ENCODE results near the gene POLR3H.
"Not testable (repeated sequence)": the region's sequence is repeated elsewhere in the genome, so short reads cannot be mapped to it uniquely, and the experiment has no call there.

The POLR3H gene

DNA sequence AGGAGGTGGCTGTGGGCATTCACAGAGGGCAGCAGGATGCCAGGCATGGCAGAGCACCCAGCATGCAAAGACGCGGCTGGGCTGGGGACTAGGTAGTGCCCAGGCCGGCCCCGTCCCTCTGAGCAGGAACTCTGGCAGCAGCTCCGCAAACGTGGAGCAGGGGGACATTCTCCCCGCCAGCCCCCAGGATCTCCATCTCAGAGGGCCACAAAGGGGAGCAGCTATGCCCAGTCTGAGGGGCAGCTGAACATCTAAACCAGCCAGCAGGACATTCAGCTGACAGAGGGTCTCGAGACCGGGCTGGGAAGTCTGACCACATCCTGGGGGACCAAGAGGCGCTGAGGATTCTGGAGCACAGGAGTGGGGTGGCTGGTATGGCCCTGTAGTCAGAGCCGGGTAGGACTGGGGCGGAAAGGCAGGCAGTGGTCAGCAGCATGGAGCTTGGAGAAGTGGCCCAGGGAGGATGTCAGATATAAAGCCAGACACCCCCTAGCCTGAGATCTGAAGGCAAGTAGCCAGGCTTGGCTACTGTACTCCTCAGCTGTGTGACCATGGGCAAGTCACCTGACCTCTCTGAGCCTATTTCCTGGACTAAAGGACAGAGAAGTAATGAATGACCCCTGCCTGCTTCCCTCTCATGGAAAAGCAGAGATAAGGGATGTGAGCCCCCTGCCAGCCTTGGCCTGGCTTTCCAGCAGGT lies 35.2 kb upstream of the POLR3H start:
- Histone ChIP-seq H3K27ac (no peak overlapping the region), H3K9ac (ENCODE audit: insufficient read length) (no peak overlapping the region), H3K9me3 (ENCODE audit: low read depth, low read length) (no peaks in the 10 kb centered on the region), H3K36me3 (ENCODE audit: insufficient read depth, low read length) (no peaks in the 10 kb centered on the region), H3K4me3 (no peak overlapping the region)
- TF ChIP-seq POLR2AphosphoS5 (IDR thresholded peaks at IDR 0.05; ENCODE audit: borderline replicate concordance, low read depth, low read length) (no peak), EZH2 (IDR thresholded peaks at IDR 0.05) (no peak), FOXP2 (optimal IDR thresholded peaks at IDR 0.05; ENCODE audit: control extremely low read depth, extremely low read length, insufficient read depth) (no peak)
- DNase-seq (ENCODE audit: low read depth, low spot score): no peak

DNA sequence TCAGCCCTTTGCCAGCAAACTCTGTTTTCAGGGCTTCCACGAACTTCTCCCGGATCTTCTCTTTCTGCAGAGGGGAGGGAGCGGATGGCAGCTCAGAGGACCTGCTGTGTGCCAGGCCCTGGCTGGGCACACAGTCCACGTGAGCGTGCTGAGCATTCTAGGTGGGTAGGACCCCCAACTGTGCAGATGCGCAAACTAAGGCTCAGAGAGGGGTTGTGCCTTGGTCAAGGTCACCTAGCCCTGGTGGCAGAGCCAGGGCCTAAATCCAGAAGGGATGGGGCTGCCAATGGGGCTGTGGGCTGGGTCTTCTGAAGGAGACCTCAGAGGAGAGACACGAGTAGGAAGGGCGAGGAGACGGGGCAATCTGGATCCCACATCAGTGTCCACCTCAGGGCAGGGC lies 34.5 kb upstream of the POLR3H start:
- Histone ChIP-seq H3K9me3 (ENCODE audit: low read depth, low read length) (no peaks in the 10 kb centered on the region), H3K4me3 (no peak overlapping the region), H3K27ac (no peak overlapping the region), H3K36me3 (ENCODE audit: insufficient read depth, low read length) (no peaks in the 10 kb centered on the region), H3K9ac (ENCODE audit: insufficient read length) (no peak overlapping the region)
- no peak for DNase-seq (ENCODE audit: low read depth, low spot score)
- no peak for TF ChIP-seq EZH2 (IDR thresholded peaks at IDR 0.05)
- no peak for TF ChIP-seq FOXP2 (optimal IDR thresholded peaks at IDR 0.05; ENCODE audit: control extremely low read depth, extremely low read length, insufficient read depth)

DNA sequence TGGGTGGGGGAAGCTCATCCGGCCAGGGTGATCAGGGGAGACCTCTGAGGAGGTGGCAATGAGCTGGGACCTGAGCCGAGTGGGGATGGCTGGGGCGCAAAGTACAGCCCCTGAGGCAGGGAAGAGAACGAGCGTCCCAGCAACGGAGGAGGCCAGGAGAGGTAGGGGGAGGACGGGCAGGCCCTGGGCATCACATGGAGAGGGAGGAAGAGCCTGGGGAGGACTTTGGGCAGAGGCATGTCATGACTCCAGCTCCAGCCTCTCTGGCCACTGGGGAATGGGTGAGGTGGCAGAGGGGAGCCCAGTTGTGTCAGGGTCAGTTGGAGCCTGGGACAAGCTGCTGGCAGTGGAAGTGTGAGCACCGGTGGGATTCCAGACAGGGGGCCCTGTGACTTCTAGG lies 33.8 kb upstream of the POLR3H start:
- Histone ChIP-seq H3K36me3 (ENCODE audit: insufficient read depth, low read length) (no peaks in the 10 kb centered on the region), H3K9ac (ENCODE audit: insufficient read length) (no peak overlapping the region), H3K4me3 (no peak overlapping the region), H3K9me3 (ENCODE audit: low read depth, low read length) (no peaks in the 10 kb centered on the region), H3K27ac (no peak overlapping the region)
- DNase-seq (ENCODE audit: low read depth, low spot score): no peak
- TF ChIP-seq POLR2AphosphoS5 (IDR thresholded peaks at IDR 0.05; ENCODE audit: borderline replicate concordance, low read depth, low read length): no peak
- no peak for TF ChIP-seq EZH2 (IDR thresholded peaks at IDR 0.05)
- no peak for TF ChIP-seq FOXP2 (optimal IDR thresholded peaks at IDR 0.05; ENCODE audit: control extremely low read depth, extremely low read length, insufficient read depth)

DNA sequence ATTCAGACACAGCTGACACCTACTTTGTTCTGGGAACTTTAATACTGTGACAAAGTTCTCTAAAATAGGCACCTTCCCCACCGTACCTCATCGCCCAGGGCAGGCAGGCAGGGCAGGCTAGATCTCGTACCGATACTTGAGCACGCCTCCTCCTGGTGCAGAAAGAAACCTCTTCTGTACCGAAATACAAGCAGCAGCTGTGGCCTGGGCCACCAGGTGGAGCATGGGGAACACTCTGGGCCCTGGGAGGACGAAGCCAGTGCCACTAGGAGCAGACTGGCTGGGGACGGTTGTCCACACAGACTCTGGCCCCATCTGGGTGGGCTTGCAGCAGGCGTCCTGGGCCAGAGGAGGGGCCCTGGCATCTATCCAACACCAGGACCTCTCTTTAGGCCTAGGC lies 32.6 kb upstream of the POLR3H start:
- no peak for TF ChIP-seq POLR2AphosphoS5 (IDR thresholded peaks at IDR 0.05; ENCODE audit: borderline replicate concordance, low read depth, low read length)
- TF ChIP-seq FOXP2 (optimal IDR thresholded peaks at IDR 0.05; ENCODE audit: control extremely low read depth, extremely low read length, insufficient read depth): no peak
- TF ChIP-seq EZH2 (IDR thresholded peaks at IDR 0.05): no peak
- Histone ChIP-seq H3K27ac (no peak overlapping the region), H3K36me3 (ENCODE audit: insufficient read depth, low read length) (no peaks in the 10 kb centered on the region), H3K9me3 (ENCODE audit: low read depth, low read length) (no peaks in the 10 kb centered on the region), H3K9ac (ENCODE audit: insufficient read length) (no peak overlapping the region), H3K4me3 (no peak overlapping the region)
- no peak for DNase-seq (ENCODE audit: low read depth, low spot score)

DNA sequence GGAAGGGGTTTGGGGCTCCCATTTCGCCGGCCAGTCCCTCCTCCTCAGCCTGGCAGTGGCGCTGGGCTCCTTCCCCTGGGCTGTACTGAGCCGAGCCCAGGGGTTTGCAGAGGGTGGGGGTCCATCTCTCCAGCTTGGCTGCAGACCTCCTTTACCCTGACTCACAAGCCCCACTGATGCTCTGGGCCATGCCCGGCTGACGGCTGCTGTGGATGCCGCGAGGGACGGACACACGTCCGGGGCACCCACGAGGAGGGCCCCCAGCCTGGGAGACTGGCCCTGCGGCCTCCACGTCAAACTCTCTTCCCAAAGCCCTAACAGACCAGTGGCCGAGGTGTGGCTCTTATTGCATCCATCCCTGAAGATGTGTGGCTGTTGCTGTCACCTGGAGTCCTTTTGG lies 31.3 kb upstream of the POLR3H start:
- no peak for TF ChIP-seq POLR2AphosphoS5 (IDR thresholded peaks at IDR 0.05; ENCODE audit: borderline replicate concordance, low read depth, low read length)
- TF ChIP-seq EZH2 (IDR thresholded peaks at IDR 0.05): no peak
- no peak for TF ChIP-seq FOXP2 (optimal IDR thresholded peaks at IDR 0.05; ENCODE audit: control extremely low read depth, extremely low read length, insufficient read depth)
- Histone ChIP-seq H3K9me3 (ENCODE audit: low read depth, low read length) (no peaks in the 10 kb centered on the region), H3K9ac (ENCODE audit: insufficient read length) (no peak overlapping the region), H3K36me3 (ENCODE audit: insufficient read depth, low read length) (no peaks in the 10 kb centered on the region), H3K27ac (no peak overlapping the region), H3K4me3 (no peak overlapping the region)
- no peak for DNase-seq (ENCODE audit: low read depth, low spot score)

DNA sequence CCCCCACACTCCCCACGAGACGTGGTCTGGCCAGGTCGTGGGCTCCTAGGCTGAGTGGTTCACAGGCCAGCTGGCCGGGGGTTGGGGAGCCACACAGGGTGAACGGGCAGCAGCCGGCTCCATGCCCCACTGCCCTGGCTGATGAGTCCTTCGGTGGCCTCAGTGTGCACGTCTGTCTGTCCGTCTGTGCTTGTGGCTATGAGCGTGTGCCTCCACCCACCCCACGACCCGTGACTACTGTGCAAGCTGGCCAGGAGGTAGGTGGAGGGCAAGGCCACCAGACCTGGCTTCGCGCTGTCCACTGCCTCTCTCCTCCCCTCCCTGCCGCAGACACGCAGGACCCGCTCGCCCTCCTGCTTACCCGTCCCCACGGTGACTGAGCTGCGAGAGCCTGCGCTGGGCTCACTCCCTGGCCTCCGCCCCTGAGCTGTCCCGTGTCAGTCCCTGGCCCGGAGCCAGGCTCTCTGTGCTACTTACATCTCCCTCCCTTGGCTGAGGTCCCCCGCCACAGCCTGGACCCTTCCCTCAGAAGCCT lies 30.6 kb upstream of the POLR3H start:
- no peaks in the 10 kb centered on the region for H3K9me3 ChIP-seq (ENCODE audit: low read depth, low read length)
- no peak for DNase-seq (ENCODE audit: low read depth, low spot score)
- no peak overlapping the region for H3K27ac ChIP-seq
- H3K36me3 ChIP-seq (ENCODE audit: insufficient read depth, low read length): no peaks in the 10 kb centered on the region
- no peak overlapping the region for H3K9ac ChIP-seq (ENCODE audit: insufficient read length)
- H3K4me3 ChIP-seq: no peak overlapping the region
- no peak for TF ChIP-seq POLR2AphosphoS5 (IDR thresholded peaks at IDR 0.05; ENCODE audit: borderline replicate concordance, low read depth, low read length)
- no peak for TF ChIP-seq FOXP2 (optimal IDR thresholded peaks at IDR 0.05; ENCODE audit: control extremely low read depth, extremely low read length, insufficient read depth)
- TF ChIP-seq EZH2 (IDR thresholded peaks at IDR 0.05): no peak

DNA sequence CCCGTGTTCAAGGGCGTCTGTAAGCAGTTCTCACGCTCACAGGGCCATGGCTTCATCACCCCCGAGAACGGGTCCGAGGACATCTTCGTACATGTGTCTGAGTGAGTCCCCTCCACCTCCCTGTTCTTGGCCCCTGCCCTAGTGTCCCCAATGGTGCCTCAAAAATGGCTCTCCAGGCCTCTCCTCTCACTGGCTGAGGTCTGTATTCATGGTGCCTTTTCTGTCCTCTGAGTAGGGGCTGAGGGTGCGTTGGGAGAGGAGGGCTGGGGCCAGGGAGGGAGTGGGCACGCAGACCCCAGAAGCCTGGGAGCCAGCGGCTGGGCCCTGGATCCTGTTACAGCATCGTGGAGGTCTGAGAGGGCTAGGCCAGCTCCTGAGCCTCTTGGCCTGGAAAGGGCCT lies 29.4 kb upstream of the POLR3H start:
- H3K9ac ChIP-seq (ENCODE audit: insufficient read length): no peak overlapping the region
- H3K9me3 ChIP-seq (ENCODE audit: low read depth, low read length): no peaks in the 10 kb centered on the region
- H3K36me3 ChIP-seq (ENCODE audit: insufficient read depth, low read length): no peaks in the 10 kb centered on the region
- no peak overlapping the region for H3K4me3 ChIP-seq
- no peak for TF ChIP-seq POLR2AphosphoS5 (IDR thresholded peaks at IDR 0.05; ENCODE audit: borderline replicate concordance, low read depth, low read length)
- no peak for TF ChIP-seq FOXP2 (optimal IDR thresholded peaks at IDR 0.05; ENCODE audit: control extremely low read depth, extremely low read length, insufficient read depth)
- TF ChIP-seq EZH2 (IDR thresholded peaks at IDR 0.05): no peak
- no peak for DNase-seq (ENCODE audit: low read depth, low spot score)
- H3K27ac ChIP-seq: no peak overlapping the region

DNA sequence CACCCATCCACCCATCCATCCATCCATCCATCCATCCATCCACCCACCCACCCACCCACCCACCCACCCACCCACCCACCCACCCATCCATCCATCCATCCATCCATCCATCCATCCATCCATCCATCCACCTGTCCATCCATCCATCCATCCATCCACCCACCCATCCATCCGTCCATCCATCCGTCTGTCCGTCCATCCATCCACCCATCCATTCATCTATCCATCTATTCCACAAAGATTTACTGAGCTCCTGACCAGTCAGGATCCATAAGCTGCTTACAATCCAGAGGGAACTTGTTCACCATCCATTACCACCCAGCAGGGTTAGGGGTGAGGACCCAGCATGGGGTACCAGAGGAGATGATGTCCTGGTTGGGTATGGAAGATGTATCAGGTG lies 28.0 kb upstream of the POLR3H start:
- not testable (repeated sequence) for H3K9ac ChIP-seq (ENCODE audit: insufficient read length); H3K9me3 ChIP-seq (ENCODE audit: low read depth, low read length); H3K4me3 ChIP-seq; H3K36me3 ChIP-seq (ENCODE audit: insufficient read depth, low read length); H3K27ac ChIP-seq; DNase-seq (ENCODE audit: low read depth, low spot score)

DNA sequence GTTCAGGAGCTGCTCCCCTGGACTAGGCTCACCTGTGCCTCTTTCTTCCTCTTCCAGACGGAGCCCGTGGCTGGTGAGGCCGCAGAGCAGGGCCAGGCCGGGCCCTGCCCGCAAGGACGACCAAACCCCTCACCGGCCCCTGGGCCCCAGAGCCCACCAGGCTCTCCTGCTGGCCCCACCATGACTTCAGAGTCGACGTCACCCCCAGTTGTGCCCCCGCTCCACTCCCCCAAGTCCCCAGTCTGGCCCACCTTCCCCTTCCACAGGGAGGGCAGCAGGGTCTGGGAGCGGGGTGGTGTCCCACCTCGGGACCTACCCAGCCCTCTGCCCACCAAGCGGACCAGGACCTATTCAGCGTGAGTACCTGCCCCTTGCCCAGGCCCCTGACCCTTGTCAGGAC lies 27.5 kb upstream of the POLR3H start:
- Histone ChIP-seq H3K4me3 (no peak overlapping the region), H3K36me3 (ENCODE audit: insufficient read depth, low read length) (no peaks in the 10 kb centered on the region), H3K9ac (ENCODE audit: insufficient read length) (no peak overlapping the region), H3K27ac (no peak overlapping the region), H3K9me3 (ENCODE audit: low read depth, low read length) (no peaks in the 10 kb centered on the region)
- DNase-seq (ENCODE audit: low read depth, low spot score): no peak
- TF ChIP-seq FOXP2 (optimal IDR thresholded peaks at IDR 0.05; ENCODE audit: control extremely low read depth, extremely low read length, insufficient read depth): no peak
- TF ChIP-seq POLR2AphosphoS5 (IDR thresholded peaks at IDR 0.05; ENCODE audit: borderline replicate concordance, low read depth, low read length): no peak
- TF ChIP-seq EZH2 (IDR thresholded peaks at IDR 0.05): no peak
